ENCODE measurements around the gene TM9SF1. TPM values are rescaled to one million over a fixed set of nuclear protein-coding genes. Genes with fewer than 3 reads are reported as not detected.

The TM9SF1 gene
- total RNA-seq, 1 experiment from 2014 or later: 68.0 TPM

DNA sequence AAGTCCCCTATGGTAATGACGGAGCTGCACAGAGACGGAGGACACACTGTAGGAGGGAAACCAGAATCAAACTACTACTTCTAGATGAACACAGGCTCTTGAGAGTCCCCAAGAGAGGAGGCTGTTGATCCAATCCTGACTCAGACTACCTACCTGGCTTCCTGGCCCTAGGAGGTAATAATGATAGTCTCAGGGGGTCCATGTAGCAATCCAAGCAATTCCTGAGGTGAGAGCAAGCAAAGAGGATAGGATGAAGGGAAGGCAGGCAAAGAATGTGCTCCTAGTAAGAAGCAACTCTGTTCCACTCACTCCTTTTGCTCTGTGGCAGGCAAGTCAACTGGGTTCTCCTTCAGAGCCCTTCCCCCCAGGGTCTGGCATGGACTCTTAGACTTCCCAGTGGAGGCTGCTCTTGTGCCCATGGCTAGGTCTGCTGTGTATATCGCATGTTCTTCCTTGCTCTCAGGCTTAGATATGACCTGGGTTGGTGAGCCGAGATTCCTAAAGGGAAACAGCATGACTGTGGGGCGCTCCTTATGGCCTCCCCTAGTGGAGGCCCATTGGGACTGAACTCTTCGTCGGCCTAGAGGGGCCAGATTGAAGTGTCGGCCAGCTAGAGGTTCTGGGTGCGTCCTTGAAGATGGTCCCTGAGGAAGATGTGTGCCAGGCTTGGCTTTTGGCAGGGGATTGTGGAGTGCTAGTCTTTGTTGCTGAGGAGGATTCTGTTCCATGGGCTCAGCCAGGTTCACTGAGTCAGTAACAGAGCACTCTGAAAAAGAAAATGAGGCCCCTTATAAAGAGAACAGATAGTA, 45.1 kb upstream of the TM9SF1 start:
- CTCF ChIA-PET: no interaction called here
- no peak for DNase-seq
- BruUV-seq (replicated peaks): no TSS peak
- peaks cover 11% of the 10 kb centered on the region for H3K4me1 Mint-ChIP-seq (ENCODE audit: low read depth, unreplicated experiment)
- intact Hi-C loops (cut with micrococcal nuclease; ENCODE audit: unreplicated experiment): no loop called here
- no peak overlapping the region for H3K27ac Mint-ChIP-seq (ENCODE audit: unreplicated experiment)
- no peak overlapping the region for H3K4me3 Mint-ChIP-seq (ENCODE audit: low read depth, unreplicated experiment)
- TF ChIP-seq CTCF (IDR thresholded peaks at IDR 0.05; ENCODE audit: unreplicated experiment): no peak
- no peaks in the 10 kb centered on the region for H3K27me3 Mint-ChIP-seq (ENCODE audit: unreplicated experiment)
- peaks cover 59% of the 10 kb centered on the region for H3K36me3 Mint-ChIP-seq (ENCODE audit: insufficient read depth, unreplicated experiment)
- H3K9me3 Mint-ChIP-seq (ENCODE audit: low read depth, unreplicated experiment): no peaks in the 10 kb centered on the region

GRCh38 chr14:24238527-24239037, 43.3 kb upstream of the TM9SF1 start:
- peaks cover 54% of the 10 kb centered on the region for H3K36me3 Mint-ChIP-seq (ENCODE audit: insufficient read depth, unreplicated experiment)
- no peaks in the 10 kb centered on the region for H3K9me3 Mint-ChIP-seq (ENCODE audit: low read depth, unreplicated experiment)
- BruUV-seq (replicated peaks): no TSS peak
- H3K27ac Mint-ChIP-seq (ENCODE audit: unreplicated experiment): no peak overlapping the region
- DNase-seq: no peak
- no peak for TF ChIP-seq CTCF (IDR thresholded peaks at IDR 0.05; ENCODE audit: unreplicated experiment)
- H3K4me3 Mint-ChIP-seq (ENCODE audit: low read depth, unreplicated experiment): no peak overlapping the region
- H3K27me3 Mint-ChIP-seq (ENCODE audit: unreplicated experiment): no peaks in the 10 kb centered on the region
- CTCF ChIA-PET: interaction anchor here (0.6 to 1.6 kb wide), 4 partner anchors 8 to 193 kb away, joined by 3 to 4 read pairs (median 4); partner anchors contain the start of gene MDP1
- H3K4me1 Mint-ChIP-seq (ENCODE audit: low read depth, unreplicated experiment): peaks cover 24% of the 10 kb centered on the region
- intact Hi-C loops (cut with micrococcal nuclease; ENCODE audit: unreplicated experiment): no loop called here

- H3K4me1 Mint-ChIP-seq (ENCODE audit: low read depth, unreplicated experiment): peaks cover 24% of the 10 kb centered on the region
- no peak overlapping the region for H3K27ac Mint-ChIP-seq (ENCODE audit: unreplicated experiment)
- no peaks in the 10 kb centered on the region for H3K9me3 Mint-ChIP-seq (ENCODE audit: low read depth, unreplicated experiment)
- no peak overlapping the region for H3K4me3 Mint-ChIP-seq (ENCODE audit: low read depth, unreplicated experiment)
- BruUV-seq (replicated peaks): no TSS peak
- intact Hi-C loops (cut with micrococcal nuclease; ENCODE audit: unreplicated experiment): no loop called here
- DNase-seq: peak; percentile 13
- H3K27me3 Mint-ChIP-seq (ENCODE audit: unreplicated experiment): no peaks in the 10 kb centered on the region
- H3K36me3 Mint-ChIP-seq (ENCODE audit: insufficient read depth, unreplicated experiment): peaks cover 57% of the 10 kb centered on the region
- TF ChIP-seq CTCF (IDR thresholded peaks at IDR 0.05; ENCODE audit: unreplicated experiment): no peak
- CTCF ChIA-PET: interaction anchor here (0.8 to 1.6 kb wide), 3 partner anchors 9 to 70 kb away, joined by 3 to 4 read pairs (median 4); partner anchors contain the start of gene MDP1
Observed at GRCh38 chr14:24238123-24238522, 42.9 kb upstream of the TM9SF1 start.

GRCh38 chr14:24237463-24237955, 42.3 kb upstream of the TM9SF1 start:
- H3K27me3 Mint-ChIP-seq (ENCODE audit: unreplicated experiment): no peaks in the 10 kb centered on the region
- CTCF ChIA-PET: interaction anchor here (0.9 to 1.6 kb wide), 3 partner anchors 14 to 71 kb away, joined by 3 to 4 read pairs (median 4); partner anchors contain the start of gene MDP1
- H3K9me3 Mint-ChIP-seq (ENCODE audit: low read depth, unreplicated experiment): no peaks in the 10 kb centered on the region
- H3K4me1 Mint-ChIP-seq (ENCODE audit: low read depth, unreplicated experiment): peaks cover 24% of the 10 kb centered on the region
- TF ChIP-seq CTCF (IDR thresholded peaks at IDR 0.05; ENCODE audit: unreplicated experiment): no peak
- H3K36me3 Mint-ChIP-seq (ENCODE audit: insufficient read depth, unreplicated experiment): peaks cover 57% of the 10 kb centered on the region
- no peak overlapping the region for H3K4me3 Mint-ChIP-seq (ENCODE audit: low read depth, unreplicated experiment)
- no peak for DNase-seq
- BruUV-seq (replicated peaks): no TSS peak
- intact Hi-C loops (cut with micrococcal nuclease; ENCODE audit: unreplicated experiment): no loop called here
- peak overlapping the region; percentile 23 for H3K27ac Mint-ChIP-seq (ENCODE audit: unreplicated experiment)
